Tibial artery (tissue), 4 donors: ENCODE data around the gene ARHGEF33.

Experiments
- DNase-seq, 2 donors: peaks; one replicate each; pipeline ENCODE4 v3.0.0-alpha.2; 2019
- H3K27ac ChIP-seq, 2 donors: fragments of 200-600 bp; sonication (generic) in 1 of 2; 1 replicate in 1 of 2; 2 replicates in 1 of 2; pipeline ENCODE4 v1.5.1; 2018 to 2019; ENCODE audit warnings: mild to moderate bottlenecking in 1 of 2
- H3K27me3 ChIP-seq, 2 donors: fragments of 200-600 bp; sonication (generic) in 1 of 2; one replicate each; pipeline versions ENCODE4 v1.5.1 to v1.6.0; 2016 to 2019
- H3K36me3 ChIP-seq, 3 donors: fragments of 200-600 bp; sonication (generic) in 2 of 3; one replicate each; pipeline ENCODE4 v1.5.1; 2016 to 2019; ENCODE audit warnings: mild to moderate bottlenecking in 2 of 3
- H3K4me1 ChIP-seq, 4 donors: fragments of 200-600 bp; sonication (generic) in 2 of 4; 1 replicate in 3 of 4; 2 replicates in 1 of 4; pipeline ENCODE4 v1.5.1; 2016 to 2019
- H3K4me3 ChIP-seq, 2 donors: fragments of 200-600 bp; sonication (generic) in 1 of 2; 1 replicate in 1 of 2; 2 replicates in 1 of 2; pipeline ENCODE4 v1.5.1; 2018 to 2019; ENCODE audit warnings: mild to moderate bottlenecking in 2 of 2
- H3K9me3 ChIP-seq, 3 donors: fragments of 200-600 bp; sonication (generic) in 1 of 3; one replicate each; pipeline ENCODE4 v1.5.1; 2016 to 2019
- CTCF ChIP-seq, 2 experiments: fragments of 200-600 bp in 1 of 2; fragments of 450-650 bp in 1 of 2; IDR thresholded peaks; one replicate each; pipeline ENCODE4 v1.5.1; 2017 to 2019; ENCODE audit warnings: antibody characterized with exemption in 2 of 2, mild to moderate bottlenecking in 1 of 2, moderate library complexity in 1 of 2
- intact Hi-C: fragments of 100-400 bp; cut with DNase I; formaldehyde crosslinking; loops from one replicate; pipeline ENCODE4 v1.15.0; 2023; ENCODE audit warnings: low total_unique reads

The ARHGEF33 gene

GRCh38 chr2:38978908-38979307 lies 89.2 kb downstream of the ARHGEF33 start:
- no peaks in the 10 kb centered on the region for H3K9me3 ChIP-seq
- H3K27me3 ChIP-seq = no peaks in the 10 kb centered on the region
- H3K4me1 ChIP-seq = no peaks in the 10 kb centered on the region
- no peak overlapping the region for H3K4me3 ChIP-seq
- H3K27ac ChIP-seq = no peak overlapping the region
- intact Hi-C loops = loop anchor here (1.0 kb wide), 1 partner anchor 14 kb away; no protein-coding TSS in a partner anchor
- no peak for TF ChIP-seq CTCF (IDR thresholded peaks at IDR 0.05)
- H3K36me3 ChIP-seq = peaks cover 0 to 5% (median 0%) of the 10 kb centered on the region in 3 donors
- DNase-seq = no peak

- no peak for DNase-seq
- no peak for TF ChIP-seq CTCF (IDR thresholded peaks at IDR 0.05)
- intact Hi-C loops = no loop called here
Observed at GRCh38 chr2:38981003-38981669, 91.5 kb downstream of the ARHGEF33 start.

GRCh38 chr2:38981670-38982357 lies 92.1 kb downstream of the ARHGEF33 start:
- intact Hi-C loops = no loop called here
- H3K4me1 ChIP-seq = no peaks in the 10 kb centered on the region
- no peak overlapping the region for H3K27ac ChIP-seq
- H3K4me3 ChIP-seq = no peak overlapping the region
- peaks cover 15 to 28% (median 24%) of the 10 kb centered on the region in 3 donors for H3K36me3 ChIP-seq
- H3K27me3 ChIP-seq = no peaks in the 10 kb centered on the region
- no peak for TF ChIP-seq CTCF (IDR thresholded peaks at IDR 0.05)
- no peaks in the 10 kb centered on the region for H3K9me3 ChIP-seq
- DNase-seq = no peak

More at GRCh38 chr2:38981003-38981669, 91.5 kb downstream of the ARHGEF33 start:
- Histone ChIP-seq H3K4me1 (no peaks in the 10 kb centered on the region), H3K9me3 (no peaks in the 10 kb centered on the region), H3K4me3 (no peak overlapping the region), H3K36me3 (peaks cover 8 to 21% (median 18%) of the 10 kb centered on the region in 3 donors), H3K27ac (no peak overlapping the region), H3K27me3 (no peaks in the 10 kb centered on the region)

GRCh38 chr2:38982498-38982897 lies 92.8 kb downstream of the ARHGEF33 start:
- H3K36me3 ChIP-seq = peaks cover 22 to 33% (median 31%) of the 10 kb centered on the region in 3 donors
- no peak overlapping the region for H3K4me3 ChIP-seq
- no peak overlapping the region for H3K27ac ChIP-seq
- no peak for TF ChIP-seq CTCF (IDR thresholded peaks at IDR 0.05)
- intact Hi-C loops = no loop called here
- no peak for DNase-seq
- no peaks in the 10 kb centered on the region for H3K27me3 ChIP-seq
- no peaks in the 10 kb centered on the region for H3K4me1 ChIP-seq
- H3K9me3 ChIP-seq = no peaks in the 10 kb centered on the region

- DNase-seq = no peak
- no peak for TF ChIP-seq CTCF (IDR thresholded peaks at IDR 0.05)
- H3K27ac ChIP-seq = no peak overlapping the region
- H3K4me3 ChIP-seq = no peak overlapping the region
- no peaks in the 10 kb centered on the region for H3K27me3 ChIP-seq
- peaks cover 46 to 57% (median 51%) of the 10 kb centered on the region in 3 donors for H3K36me3 ChIP-seq
- H3K9me3 ChIP-seq = no peaks in the 10 kb centered on the region
- intact Hi-C loops = no loop called here
- H3K4me1 ChIP-seq = no peaks in the 10 kb centered on the region
Observed at GRCh38 chr2:38988716-38989115, 99.0 kb downstream of the ARHGEF33 start.
